ENCODE results near the gene NHERF1. TPM values are rescaled to one million over a fixed set of nuclear protein-coding genes. Genes with fewer than 3 reads are reported as not detected.

The NHERF1 gene
- total and polyA plus RNA-seq, 7 experiments from 2014 or later, result 93.1 to 393 (median 165) TPM

- peaks cover 0 to 23% (median 6%) of the 10 kb centered on the region in 5 donors for H3K36me3 Mint-ChIP-seq
- Histone ChIP-seq H3K36me3 (ENCODE audit: control insufficient read depth in 2 of 3, insufficient read depth in 3 of 3, low read length in 3 of 3) (peaks cover 0 to 4% (median 0%) of the 10 kb centered on the region in 3 experiments), H3K9me3 (ENCODE audit: control insufficient read depth in 2 of 3, low read length in 3 of 3) (no peaks in the 10 kb centered on the region), H3K27me3 (ENCODE audit: control insufficient read depth in 2 of 2, insufficient read depth in 2 of 2, low read length in 2 of 2) (no peaks in the 10 kb centered on the region), H3K27ac (ENCODE audit: low read depth, low read length) (no peak overlapping the region), H3K4me1 (ENCODE audit: control insufficient read depth in 2 of 2, insufficient read depth in 2 of 2, low read length in 2 of 2) (peaks cover 37 to 67% of the 10 kb centered on the region in 2 donors), H3K4me3 (ENCODE audit: low read length) (no peak overlapping the region)
- H3K27ac Mint-ChIP-seq, result peak overlapping the region; percentile 42 to 99 (median 91)
- peaks cover 0 to 2% (median 0%) of the 10 kb centered on the region in 11 donors for H3K9me3 Mint-ChIP-seq
- POLR2A ChIA-PET, result interaction anchor here (1.0 to 16.9 kb wide), 2 partner anchors 8 to 29 kb away, joined by 4 to 372 read pairs; partner anchors contain the start of gene NHERF1
- intact Hi-C loops (cut with micrococcal nuclease), result no loop called here
- H3K4me3 Mint-ChIP-seq, result no peak overlapping the region
- DNase-seq, result no peak
- peaks cover 62 to 84% (median 81%) of the 10 kb centered on the region in 7 donors for H3K4me1 Mint-ChIP-seq
- no peak for ATAC-seq
- no peaks in the 10 kb centered on the region for H3K27me3 Mint-ChIP-seq
- CTCF ChIA-PET, result interaction anchor here (0.9 to 4.9 kb wide), 4 partner anchors 8 to 125 kb away, joined by 3 to 36 read pairs (median 5); no protein-coding TSS in a partner anchor
Measured at GRCh38 chr17:74782571-74782970, 34.1 kb downstream of the NHERF1 start.

DNA sequence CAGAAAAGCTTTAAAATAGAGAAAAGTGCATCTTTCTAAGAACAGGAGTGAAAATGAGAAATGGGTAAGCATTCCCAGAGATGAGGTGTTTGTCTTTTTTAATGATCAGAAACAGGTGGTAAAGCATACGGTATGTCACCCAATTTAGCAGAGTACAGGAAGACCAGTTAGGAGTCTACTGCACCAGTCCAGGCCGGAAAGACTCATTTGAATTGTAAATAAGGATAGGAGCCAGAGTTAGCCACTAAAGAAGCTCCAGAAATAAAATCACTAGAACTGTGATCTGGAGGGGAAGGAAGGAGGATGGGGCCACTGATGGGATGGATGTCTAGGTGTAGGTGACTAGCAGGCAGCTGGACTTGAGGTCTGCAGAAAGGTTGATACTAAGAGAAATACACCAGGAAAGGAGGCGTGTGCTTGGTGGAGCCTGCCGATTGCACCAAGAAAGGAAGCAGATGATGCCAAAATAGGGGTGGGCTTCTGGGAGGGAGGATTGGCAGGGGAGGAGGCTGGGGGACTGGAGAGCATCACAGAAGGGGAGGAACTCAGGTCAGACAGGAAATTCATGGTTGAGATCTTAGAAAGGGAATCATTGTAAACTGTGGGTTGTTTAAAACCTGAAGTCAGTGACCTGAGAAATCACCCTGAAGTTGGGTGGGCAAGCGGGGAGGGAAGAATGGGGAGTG lies 35.8 kb downstream of the NHERF1 start:
- ATAC-seq (no peak), DNase-seq (no peak)
- peak overlapping the region; percentile 59 for H3K27ac ChIP-seq (ENCODE audit: low read depth, low read length)
- H3K36me3 ChIP-seq (ENCODE audit: control insufficient read depth in 2 of 3, insufficient read depth in 3 of 3, low read length in 3 of 3), result peaks cover 0 to 4% (median 0%) of the 10 kb centered on the region in 3 experiments
- Mint-ChIP-seq H3K27me3 (no peaks in the 10 kb centered on the region), H3K27ac (peak overlapping the region; percentile 21 to 93 (median 89)), H3K9me3 (peaks cover 0 to 2% (median 0%) of the 10 kb centered on the region in 11 donors), H3K36me3 (peaks cover 0 to 24% (median 9%) of the 10 kb centered on the region in 5 donors), H3K4me1 (peaks cover 58 to 82% (median 79%) of the 10 kb centered on the region in 7 donors), H3K4me3 (peak overlapping the region in 7 of 10 donors; percentile 5 to 83 (median 16))
- no peak overlapping the region for H3K4me3 ChIP-seq (ENCODE audit: low read length)
- no peaks in the 10 kb centered on the region for H3K9me3 ChIP-seq (ENCODE audit: control insufficient read depth in 2 of 3, low read length in 3 of 3)
- POLR2A ChIA-PET, result interaction anchor here (0.7 to 1.0 kb wide), 3 partner anchors 25 to 39 kb away, joined by 3 read pairs; no protein-coding TSS in a partner anchor
- H3K27me3 ChIP-seq (ENCODE audit: control insufficient read depth in 2 of 2, insufficient read depth in 2 of 2, low read length in 2 of 2), result no peaks in the 10 kb centered on the region
- CTCF ChIA-PET, result interaction anchor here (0.7 to 1.3 kb wide), 2 partner anchors 127 kb away, joined by 3 to 5 read pairs; no protein-coding TSS in a partner anchor
- intact Hi-C loops (cut with micrococcal nuclease), result no loop called here
- peaks cover 24 to 58% of the 10 kb centered on the region in 2 donors for H3K4me1 ChIP-seq (ENCODE audit: control insufficient read depth in 2 of 2, insufficient read depth in 2 of 2, low read length in 2 of 2)

GRCh38 chr17:74785096-74785980 lies 36.9 kb downstream of the NHERF1 start:
- CTCF ChIA-PET, result interaction anchor here (0.7 kb wide), 1 partner anchor 128 kb away, joined by 3 read pairs; no protein-coding TSS in a partner anchor
- H3K9me3 Mint-ChIP-seq, result peaks cover 0 to 1% (median 0%) of the 10 kb centered on the region in 11 donors
- Histone ChIP-seq H3K27me3 (ENCODE audit: control insufficient read depth in 2 of 2, insufficient read depth in 2 of 2, low read length in 2 of 2) (no peaks in the 10 kb centered on the region), H3K4me1 (ENCODE audit: control insufficient read depth in 2 of 2, insufficient read depth in 2 of 2, low read length in 2 of 2) (peaks cover 15 to 54% of the 10 kb centered on the region in 2 donors), H3K36me3 (ENCODE audit: control insufficient read depth in 2 of 3, insufficient read depth in 3 of 3, low read length in 3 of 3) (peaks cover 0 to 4% (median 4%) of the 10 kb centered on the region in 3 experiments), H3K4me3 (ENCODE audit: low read length) (no peak overlapping the region), H3K27ac (ENCODE audit: low read depth, low read length) (peak overlapping the region; percentile 59), H3K9me3 (ENCODE audit: control insufficient read depth in 2 of 3, low read length in 3 of 3) (no peaks in the 10 kb centered on the region)
- no peaks in the 10 kb centered on the region for H3K27me3 Mint-ChIP-seq
- intact Hi-C loops (cut with micrococcal nuclease), result no loop called here
- H3K36me3 Mint-ChIP-seq, result peaks cover 0 to 23% (median 13%) of the 10 kb centered on the region in 5 donors
- no peak for ATAC-seq
- peaks cover 56 to 78% (median 73%) of the 10 kb centered on the region in 7 donors for H3K4me1 Mint-ChIP-seq
- H3K27ac Mint-ChIP-seq, result peak overlapping the region; percentile 61 to 94 (median 89)
- peak overlapping the region in 4 of 10 donors; percentile 46 to 83 (median 65) for H3K4me3 Mint-ChIP-seq
- DNase-seq, result no peak
- POLR2A ChIA-PET, result interaction anchor here (0.7 kb wide), 1 partner anchor 40 kb away, joined by 3 read pairs; no protein-coding TSS in a partner anchor

DNA sequence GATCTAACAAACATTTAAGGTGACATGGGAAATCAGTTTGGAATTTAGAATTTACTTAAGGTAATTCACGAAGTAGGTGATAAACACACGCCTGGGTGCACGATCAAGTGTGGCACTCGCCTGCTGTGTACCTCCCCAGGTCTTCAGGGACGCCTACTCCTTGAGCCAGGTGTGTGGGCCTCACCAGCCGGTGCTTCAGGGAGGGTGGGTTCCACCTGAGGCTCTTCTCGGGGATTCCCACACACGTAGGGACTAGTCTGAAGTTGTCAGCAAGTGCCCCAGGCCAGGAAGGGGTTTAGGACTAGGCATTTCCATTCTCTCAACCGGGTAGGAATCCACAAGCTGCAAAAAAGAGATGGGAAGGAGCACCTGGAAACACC lies 37.5 kb downstream of the NHERF1 start:
- Histone ChIP-seq H3K27ac (ENCODE audit: low read depth, low read length) (peak overlapping the region; percentile 59), H3K9me3 (ENCODE audit: control insufficient read depth in 2 of 3, low read length in 3 of 3) (no peaks in the 10 kb centered on the region), H3K27me3 (ENCODE audit: control insufficient read depth in 2 of 2, insufficient read depth in 2 of 2, low read length in 2 of 2) (no peaks in the 10 kb centered on the region), H3K36me3 (ENCODE audit: control insufficient read depth in 2 of 3, insufficient read depth in 3 of 3, low read length in 3 of 3) (peaks cover 0 to 4% (median 4%) of the 10 kb centered on the region in 3 experiments), H3K4me3 (ENCODE audit: low read length) (no peak overlapping the region), H3K4me1 (ENCODE audit: control insufficient read depth in 2 of 2, insufficient read depth in 2 of 2, low read length in 2 of 2) (peaks cover 15 to 54% of the 10 kb centered on the region in 2 donors)
- H3K36me3 Mint-ChIP-seq, result peaks cover 0 to 23% (median 17%) of the 10 kb centered on the region in 5 donors
- peak overlapping the region in 9 of 10 donors; percentile 12 to 83 (median 61) for H3K4me3 Mint-ChIP-seq
- CTCF ChIA-PET, result interaction anchor here (0.5 to 1.5 kb wide), 2 partner anchors 39 to 123 kb away, joined by 3 to 4 read pairs; no protein-coding TSS in a partner anchor
- intact Hi-C loops (cut with micrococcal nuclease), result no loop called here
- peak overlapping the region; percentile 53 to 94 (median 89) for H3K27ac Mint-ChIP-seq
- H3K27me3 Mint-ChIP-seq, result no peaks in the 10 kb centered on the region
- POLR2A ChIA-PET, result interaction anchor here (0.8 to 1.6 kb wide), 2 partner anchors 10 to 35 kb away, joined by 3 to 7 read pairs; partner anchors contain the start of gene NAT9
- peaks cover 56 to 78% (median 73%) of the 10 kb centered on the region in 7 donors for H3K4me1 Mint-ChIP-seq
- ATAC-seq (no peak), DNase-seq (no peak)
- H3K9me3 Mint-ChIP-seq, result no peaks in the 10 kb centered on the region

- ChIA-PET CTCF (interaction anchor here (0.5 to 1.5 kb wide), 2 partner anchors 40 to 123 kb away, joined by 3 to 4 read pairs; no protein-coding TSS in a partner anchor), POLR2A (interaction anchor here (0.8 to 1.6 kb wide), 2 partner anchors 11 to 36 kb away, joined by 3 to 7 read pairs; partner anchors contain the start of gene NAT9)
- H3K27ac ChIP-seq (ENCODE audit: low read depth, low read length), result peak overlapping the region; percentile 59
- DNase-seq (peak in 1 of 9 donors; percentile 24), ATAC-seq (peak; percentile 77)
- Mint-ChIP-seq H3K9me3 (no peaks in the 10 kb centered on the region), H3K27me3 (no peaks in the 10 kb centered on the region), H3K4me1 (peaks cover 54 to 78% (median 73%) of the 10 kb centered on the region in 7 donors), H3K36me3 (peaks cover 0 to 25% (median 18%) of the 10 kb centered on the region in 5 donors), H3K27ac (peak overlapping the region; percentile 53 to 94 (median 87)), H3K4me3 (peak overlapping the region; percentile 12 to 83 (median 62))
- intact Hi-C loops (cut with micrococcal nuclease), result no loop called here
- H3K4me1 ChIP-seq (ENCODE audit: control insufficient read depth in 2 of 2, insufficient read depth in 2 of 2, low read length in 2 of 2), result peaks cover 16 to 54% of the 10 kb centered on the region in 2 donors
- H3K9me3 ChIP-seq (ENCODE audit: control insufficient read depth in 2 of 3, low read length in 3 of 3), result no peaks in the 10 kb centered on the region
- H3K36me3 ChIP-seq (ENCODE audit: control insufficient read depth in 2 of 3, insufficient read depth in 3 of 3, low read length in 3 of 3), result peaks cover 0 to 4% (median 4%) of the 10 kb centered on the region in 3 experiments
- no peak overlapping the region for H3K4me3 ChIP-seq (ENCODE audit: low read length)
- H3K27me3 ChIP-seq (ENCODE audit: control insufficient read depth in 2 of 2, insufficient read depth in 2 of 2, low read length in 2 of 2), result no peaks in the 10 kb centered on the region
Measured at GRCh38 chr17:74786431-74787055, 38.1 kb downstream of the NHERF1 start.

Measured in naive thymus-derived CD4-positive, alpha-beta T cell (primary cell).